Measurements from ENCODE around the gene MRTO4.

- TF ChIP-seq CTCF (IDR thresholded peaks at IDR 0.05; ENCODE audit: insufficient read depth, low read depth, low read length): no peak
- no peak for TF ChIP-seq EZH2 (IDR thresholded peaks at IDR 0.05; ENCODE audit: insufficient read depth, low read length)
These were observed 37.6 kb downstream of the MRTO4 start for GRCh38 chr1:19289244-19289643.
